Mucosa of descending colon (tissue), 3 donors: ENCODE results near the gene UBE2L5. TPM values are rescaled to one million over a fixed set of nuclear protein-coding genes. Genes with fewer than 3 reads are reported as not detected.

Experiments used
- ATAC-seq: fragments of 200-7000 bp; cut with Tn5 transposase; one replicate; pipeline ENCODE4 v1.9.1; 2020; ENCODE audit warnings: mild to moderate bottlenecking, moderate library complexity
- DNase-seq, 3 donors: peaks; one replicate each; pipeline ENCODE4 v3.0.0-alpha.2; 2020
- H3K36me3 ChIP-seq: fragments of 200-600 bp; one replicate; pipeline ENCODE4 v1.8.0; 2021; ENCODE audit warnings: low read depth, mild to moderate bottlenecking
- H3K4me1 ChIP-seq: fragments of 200-600 bp; one replicate; pipeline ENCODE4 v1.8.0; 2021; ENCODE audit warnings: low read depth, mild to moderate bottlenecking
- H3K4me3 ChIP-seq: fragments of 200-600 bp; one replicate; pipeline ENCODE4 v1.8.0; 2021; ENCODE audit warnings: mild to moderate bottlenecking
- H3K9me3 ChIP-seq: fragments of 200-600 bp; one replicate; pipeline ENCODE4 v1.8.0; 2021; ENCODE audit warnings: mild to moderate bottlenecking
- CTCF ChIP-seq: fragments of 200-600 bp; IDR thresholded peaks from one replicate; pipeline ENCODE4 v1.8.0; 2022; ENCODE audit warnings: antibody characterized with exemption, mild to moderate bottlenecking
- intact Hi-C, 2 donors: fragments of 100-400 bp; cut with DNase I in 1 of 2; cut with micrococcal nuclease in 1 of 2; formaldehyde crosslinking; loops; one replicate each; pipeline versions ENCODE4 v1.11.0 to v1.11.1; 2022; cut with DNase I, micrococcal nuclease
- total RNA-seq, 3 donors: library from RNA; stranded (reverse); fragmentation: NEBNext Ultra II Directional in 2 of 3; extraction: Animal tissue kit (Norgen Biotek cat#: 25700) in 2 of 3; gene quantifications; one replicate each; pipeline versions ENCODE4 v1.2.1 to v1.2.4, GENCODE V29; 2021 to 2023
- donor health status: DM: no; HTN: no; CAD: no; lungs with moderate emphysema.
- donor health status: DM: no; HTN: no; CAD: no.
- donor health status: DM: no; HTN: yes; CAD: no.

Gene UBE2L5
- total RNA-seq, 3 donors from 2014 or later = not detected

DNA sequence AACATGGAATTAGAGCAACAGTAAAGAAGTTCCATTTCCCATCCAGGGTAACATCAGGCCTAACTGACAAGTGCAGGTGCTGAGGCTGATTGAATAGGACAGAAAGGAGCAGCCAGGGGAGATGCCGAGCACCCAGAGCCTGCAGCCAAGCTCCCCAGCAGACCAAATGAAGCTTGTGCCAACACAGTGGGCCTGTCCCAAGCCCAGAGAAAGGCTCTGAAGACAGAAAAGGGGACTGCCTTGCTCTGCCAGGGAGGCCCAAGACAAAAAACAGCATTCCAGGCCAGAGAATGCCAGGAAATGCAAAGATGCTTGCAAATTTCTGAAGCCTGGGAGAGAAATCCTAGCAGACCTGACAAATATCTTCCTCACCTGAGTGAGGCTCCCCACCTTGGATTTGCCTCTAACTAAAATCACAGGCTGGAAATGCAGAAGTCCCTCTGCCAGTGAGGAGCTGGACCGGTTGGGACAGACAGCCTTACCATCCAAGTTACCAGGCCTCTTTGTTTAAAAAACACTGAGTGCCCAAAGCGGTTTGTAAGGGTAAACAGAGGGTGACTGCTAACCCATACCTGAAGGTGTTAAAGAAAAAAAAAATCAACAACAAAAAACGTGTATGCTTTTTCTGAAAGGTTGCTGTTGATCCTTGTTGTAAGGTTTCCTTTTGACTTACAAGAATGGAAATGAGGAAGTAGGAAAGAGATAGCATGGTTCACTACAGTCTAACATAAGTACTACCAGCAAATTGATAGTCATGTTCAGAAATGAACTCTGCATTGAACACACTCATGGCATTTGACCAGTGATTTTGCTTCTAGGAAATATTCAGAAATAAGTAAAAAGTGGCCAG lies 55.3 kb downstream of the UBE2L5 start:
- DNase-seq (no peak), ATAC-seq (no peak)
- intact Hi-C loops = loop anchor here in 1 of 2 donors (10.0 kb wide), 1 partner anchor 327 kb away; no protein-coding TSS in a partner anchor
- no peaks in the 10 kb centered on the region for H3K9me3 ChIP-seq
- no peak overlapping the region for H3K4me3 ChIP-seq
- H3K4me1 ChIP-seq = no peaks in the 10 kb centered on the region
- no peak for TF ChIP-seq CTCF
- no peaks in the 10 kb centered on the region for H3K36me3 ChIP-seq

Other genes with a start within 250 kb of the UBE2L5 start
- 10 to 100 TPM in 1 of 3 donors, 1 to 10 TPM in 2; 3.4 to 45.5 (median 5.8) TPM for gene KATNAL1, start 114.9 kb upstream of the UBE2L5 start, total RNA-seq
- gene HMGB1, start 43.4 kb downstream of the UBE2L5 start, total RNA-seq = 100 to 1,000 TPM; 178 to 303 (median 259) TPM
- gene USPL1, start 195.4 kb downstream of the UBE2L5 start, total RNA-seq = 10 to 100 TPM; 10.9 to 16.1 (median 11.4) TPM